Occipital lobe (tissue), 2 donors: ENCODE measurements around the gene ENPP1. TPM values are rescaled to one million over a fixed set of nuclear protein-coding genes. Genes with fewer than 3 reads are reported as not detected.

Source experiments
- DNase-seq: peaks from one replicate; lab custom pipeline; 2025; lab: John Stamatoyannopoulos, UW
- total RNA-seq: library from RNA; depleted of rRNA; stranded (reverse); fragments of >200 nt; gene quantifications from one replicate; pipeline ENCODE4 v1.2.3, GENCODE V29; 2014

Gene ENPP1
- total RNA-seq, 1 donor from 2014 or later: 0.47 TPM

DNA sequence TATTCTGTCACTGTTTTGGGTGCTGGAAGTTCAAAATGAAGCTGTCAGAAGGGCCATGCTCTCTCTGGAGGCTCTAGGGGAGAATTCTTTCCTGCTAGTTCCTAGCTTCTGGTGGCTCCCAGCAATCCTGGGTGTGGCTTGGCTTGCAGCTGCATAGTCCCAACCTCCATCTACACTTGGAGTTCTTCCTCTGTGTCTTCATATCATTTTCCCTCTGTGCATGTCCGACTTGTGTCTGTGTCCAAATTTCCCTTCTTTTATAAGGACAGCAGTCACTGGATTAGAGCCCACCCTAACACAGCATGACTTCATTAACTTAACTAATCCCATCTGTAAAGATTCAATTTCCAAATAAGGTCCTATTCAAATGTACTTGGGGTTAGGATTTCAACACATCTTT, 23.3 kb upstream of the ENPP1 start:
- no peak for DNase-seq

GRCh38 chr6:131787079-131787478, 20.7 kb upstream of the ENPP1 start:
- no peak for DNase-seq

GRCh38 chr6:131787766-131788712, 19.8 kb upstream of the ENPP1 start:
- no peak for DNase-seq

GRCh38 chr6:131789219-131789618, 18.6 kb upstream of the ENPP1 start:
- DNase-seq: no peak

DNA sequence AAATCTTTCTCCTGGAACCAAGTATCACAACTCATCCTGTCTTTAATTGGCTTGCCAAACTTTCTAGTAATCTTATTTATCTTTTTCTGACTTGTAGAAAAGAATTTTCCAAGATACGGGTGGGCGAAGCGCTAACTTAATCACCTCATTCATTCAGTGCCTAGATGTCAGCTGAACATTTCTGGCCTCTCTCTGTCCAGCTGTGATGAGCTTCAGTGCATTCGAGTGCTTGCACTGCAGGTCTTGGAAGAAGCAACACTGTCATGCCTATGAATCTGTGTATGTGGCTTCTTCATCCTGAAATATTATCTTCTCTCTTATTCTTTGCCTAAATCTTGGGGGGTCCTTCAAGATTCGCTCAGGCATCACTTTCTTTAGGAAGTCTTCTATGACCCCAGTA, 16.3 kb upstream of the ENPP1 start:
- DNase-seq: no peak

DNA sequence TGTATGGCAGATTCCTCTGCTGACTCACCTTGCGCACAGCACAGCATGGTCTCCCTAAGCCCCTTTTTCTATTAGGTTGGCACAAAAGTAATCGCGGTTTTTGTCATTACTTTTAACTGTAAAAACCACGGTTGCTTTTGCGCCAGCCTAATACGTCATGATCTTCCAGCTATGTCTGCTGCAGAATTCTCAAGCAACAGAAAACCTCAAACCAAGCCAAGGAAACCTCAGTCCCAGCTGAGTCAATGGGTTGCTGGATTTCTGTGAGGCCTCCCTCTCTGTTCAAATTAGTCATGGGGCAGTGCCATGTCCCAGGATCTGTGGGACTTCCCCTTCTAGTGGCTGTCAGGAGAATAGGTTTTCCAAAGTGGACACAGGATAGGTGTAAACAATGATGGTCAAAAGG, 15.7 kb upstream of the ENPP1 start:
- no peak for DNase-seq

- DNase-seq: no peak
These were observed 12.5 kb upstream of the ENPP1 start for GRCh38 chr6:131795366-131795765.

GRCh38 chr6:131802347-131802746, 5.5 kb upstream of the ENPP1 start:
- no peak for DNase-seq

- DNase-seq: no peak
These were observed 4.6 kb upstream of the ENPP1 start for GRCh38 chr6:131803007-131803769.

DNA sequence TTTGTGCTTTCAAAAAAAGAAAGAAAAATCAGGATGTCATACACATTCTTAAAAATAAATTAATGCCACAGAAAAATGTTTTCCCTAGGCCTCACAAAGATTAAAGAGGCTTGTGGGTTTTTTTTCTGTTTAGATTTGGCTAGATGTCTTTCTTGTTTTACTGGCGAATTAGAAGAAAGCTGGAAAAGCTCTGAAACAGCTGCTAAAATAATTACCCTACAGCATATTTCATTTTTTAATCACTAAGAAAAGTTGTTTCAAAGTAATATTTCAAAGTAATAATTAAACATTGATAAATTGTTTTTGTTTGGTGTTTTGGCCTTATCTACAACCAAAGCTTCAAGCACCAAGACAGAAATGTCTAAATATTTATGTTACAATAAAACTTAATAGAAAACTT, 3.7 kb upstream of the ENPP1 start:
- DNase-seq: no peak

DNA sequence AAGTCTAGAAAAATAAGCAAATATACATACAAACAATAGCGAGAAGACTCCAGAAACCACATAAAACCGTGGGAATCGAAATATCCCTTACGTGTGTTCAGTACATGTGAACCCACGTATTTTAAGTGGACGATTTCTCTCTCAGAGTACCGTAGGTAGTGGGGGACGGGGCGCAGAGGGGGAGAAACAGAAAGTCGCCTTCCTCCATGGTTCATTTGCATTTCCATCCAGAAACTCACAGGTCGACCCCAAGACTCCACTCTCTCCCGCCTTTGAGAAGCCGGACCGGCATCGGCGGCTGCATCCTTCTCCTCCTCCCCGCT, 538 bp upstream of the ENPP1 start:
- DNase-seq: no peak

DNA sequence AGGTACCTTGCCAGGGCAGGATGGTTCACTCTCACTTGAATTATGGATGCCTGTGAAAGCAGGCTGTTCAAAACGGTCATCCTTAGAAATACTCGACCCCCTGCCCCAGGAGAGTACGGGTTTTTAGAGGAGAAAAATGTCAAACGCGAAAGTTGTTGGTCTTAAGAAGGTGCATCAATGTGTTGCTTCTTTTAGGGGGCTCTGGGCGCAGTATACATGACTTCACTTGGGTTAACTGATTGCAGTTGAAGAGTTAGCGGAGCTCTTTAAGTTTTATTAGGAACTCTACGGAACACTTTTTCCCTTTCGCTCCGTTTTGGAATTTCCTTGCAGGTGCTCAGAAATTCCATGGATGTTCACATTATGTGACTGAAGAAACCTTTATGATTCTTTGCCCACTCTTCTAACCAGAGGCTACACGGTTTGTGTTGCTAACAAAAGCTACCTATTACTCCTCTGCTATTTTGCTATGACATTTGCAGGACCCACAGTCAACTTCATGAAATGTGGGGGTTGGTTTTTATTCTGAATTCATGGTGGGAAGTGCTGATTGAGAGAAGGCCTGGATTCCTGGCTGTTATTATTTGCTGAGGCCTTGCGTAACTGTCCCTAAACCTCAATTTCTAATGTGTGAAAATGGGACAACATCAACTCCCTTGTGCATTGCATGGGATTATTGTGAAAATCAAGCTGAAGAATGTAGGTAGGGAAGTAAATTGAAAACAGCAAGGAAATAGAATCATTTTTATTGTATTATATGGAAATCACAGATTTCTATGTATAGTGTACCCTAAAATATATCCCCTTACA, 845 bp downstream of the ENPP1 start:
- no peak for DNase-seq

- no peak for DNase-seq
These were observed 3.7 kb downstream of the ENPP1 start for GRCh38 chr6:131811500-131811899.

DNA sequence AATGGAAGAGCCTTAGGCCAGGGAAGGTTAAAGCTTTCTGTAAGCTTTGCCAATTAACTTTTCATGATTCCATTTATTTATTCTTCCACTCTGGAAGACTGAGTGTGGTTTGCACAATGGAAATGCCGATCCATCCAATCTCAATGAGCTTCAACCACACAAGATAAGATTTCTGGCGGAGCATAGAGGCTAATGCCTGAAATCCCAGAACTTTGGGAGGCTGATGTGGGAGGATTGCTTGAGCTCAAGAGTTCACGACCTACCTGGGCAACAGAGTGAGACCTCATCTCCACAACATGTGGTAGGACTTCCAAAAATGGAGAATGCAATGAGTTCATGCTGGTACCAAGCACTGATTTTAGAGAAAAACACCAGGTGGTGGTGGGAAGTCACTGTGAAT, 6.2 kb downstream of the ENPP1 start:
- no peak for DNase-seq

GRCh38 chr6:131816869-131817268, 9.0 kb downstream of the ENPP1 start:
- no peak for DNase-seq

GRCh38 chr6:131819572-131820124, 11.8 kb downstream of the ENPP1 start:
- DNase-seq: no peak

- no peak for DNase-seq
These were observed 13.4 kb downstream of the ENPP1 start for GRCh38 chr6:131821010-131821807.

GRCh38 chr6:131822119-131822518, 14.3 kb downstream of the ENPP1 start:
- no peak for DNase-seq

GRCh38 chr6:131823276-131823902, 15.6 kb downstream of the ENPP1 start:
- DNase-seq: no peak

GRCh38 chr6:131825946-131826345, 18.1 kb downstream of the ENPP1 start:
- no peak for DNase-seq
